GM19043 (cell line): Measurements from ENCODE around the gene ICE2.
A peak's percentile ranks its signal among the peaks of the same experiment; 100 is the strongest.

Experiments used
- ATAC-seq: cut with Tn5 transposase; IDR thresholded peaks from one replicate; pipeline ENCODE4 v1.9.1; 2021; ENCODE audit warnings: low read depth; ENCODE audit not compliant: unreplicated experiment

Gene ICE2

GRCh38 chr15:60494108-60494507 is 15.2 kb upstream of the ICE2 start:
- no peak for ATAC-seq

GRCh38 chr15:60493166-60493565 is 14.2 kb upstream of the ICE2 start:
- ATAC-seq, result no peak

- no peak for ATAC-seq
Measured at GRCh38 chr15:60486742-60487141, 7.8 kb upstream of the ICE2 start.

GRCh38 chr15:60485365-60486055 is 6.6 kb upstream of the ICE2 start:
- ATAC-seq, result no peak

GRCh38 chr15:60483042-60483441 is 4.1 kb upstream of the ICE2 start:
- no peak for ATAC-seq

- no peak for ATAC-seq
Measured at GRCh38 chr15:60480888-60481287, 1.9 kb upstream of the ICE2 start.

- no peak for ATAC-seq
Measured at GRCh38 chr15:60480149-60480548, 1.2 kb upstream of the ICE2 start.

GRCh38 chr15:60479361-60480110 is 594 bp upstream of the ICE2 start:
- ATAC-seq, result peak; percentile 25

GRCh38 chr15:60477916-60478565 is 901 bp downstream of the ICE2 start:
- ATAC-seq, result no peak

- ATAC-seq, result no peak
Measured at GRCh38 chr15:60477164-60477563, 1.8 kb downstream of the ICE2 start.

- no peak for ATAC-seq
Measured at GRCh38 chr15:60476713-60477112, 2.2 kb downstream of the ICE2 start.

- no peak for ATAC-seq
Measured at GRCh38 chr15:60473135-60473534, 5.8 kb downstream of the ICE2 start.

- ATAC-seq, result no peak
Measured at GRCh38 chr15:60471314-60471713, 7.6 kb downstream of the ICE2 start.

GRCh38 chr15:60469893-60470641 is 8.9 kb downstream of the ICE2 start:
- no peak for ATAC-seq

- no peak for ATAC-seq
Measured at GRCh38 chr15:60464836-60465630, 13.9 kb downstream of the ICE2 start.

GRCh38 chr15:60462027-60462426 is 16.9 kb downstream of the ICE2 start:
- no peak for ATAC-seq

- ATAC-seq, result no peak
Measured at GRCh38 chr15:60460931-60461330, 18.0 kb downstream of the ICE2 start.

GRCh38 chr15:60458721-60459120 is 20.2 kb downstream of the ICE2 start:
- no peak for ATAC-seq

- ATAC-seq, result no peak
Measured at GRCh38 chr15:60457985-60458384, 21.0 kb downstream of the ICE2 start.

GRCh38 chr15:60454824-60455223 is 24.1 kb downstream of the ICE2 start:
- no peak for ATAC-seq
